Common myeloid progenitor, CD34-positive (primary cell): ENCODE results near the gene IFITM2.

Experiments used
- CTCF ChIA-PET: fragments of 350-600 bp; sonication (Branson Sonifier 250); formaldehyde crosslinking; loops from one replicate; lab custom pipeline; 2021; ENCODE audit warnings: antibody characterized with exemption; lab: Charles Lee
- POLR2A ChIA-PET: fragments of 350-600 bp; sonication (Branson Sonifier 250); formaldehyde crosslinking; loops from one replicate; lab custom pipeline; 2021; ENCODE audit warnings: antibody characterized with exemption; lab: Charles Lee
- DNase-seq, 3 donors: peaks; one replicate each; pipeline versions ENCODE4 v3.0.0 to v3.0.0-alpha.2; 2013
- H3K27ac ChIP-seq, 2 experiments: 1 replicate in 1 of 2; 2 replicates in 1 of 2; pipeline ENCODE4 v1.7.0; 2013; ENCODE audit warnings: inconsistent platforms in 2 of 2, low read length in 2 of 2, mild to moderate bottlenecking in 2 of 2, low read depth in 1 of 2, moderate library complexity in 1 of 2; ENCODE audit not compliant: severe bottlenecking in 2 of 2, insufficient read depth in 1 of 2, poor library complexity in 1 of 2
- H3K27me3 ChIP-seq, 5 experiments: replicated peaks in 2 of 5; 1 replicate in 3 of 5; 2 replicates in 2 of 5; pipeline versions ENCODE4 v1.6.1 to v1.7.0; 2013; ENCODE audit warnings: low read length in 4 of 5, mild to moderate bottlenecking in 2 of 5, moderate library complexity in 2 of 5, inconsistent platforms in 1 of 5; ENCODE audit not compliant: insufficient read depth in 5 of 5, control insufficient read depth in 4 of 5
- H3K36me3 ChIP-seq, 4 experiments: 1 replicate in 2 of 4; 2 replicates in 2 of 4; pipeline versions ENCODE4 v1.6.1 to v1.7.0; 2013; ENCODE audit warnings: low read length in 3 of 4, control low read depth in 1 of 4, mild to moderate bottlenecking in 1 of 4; ENCODE audit not compliant: control insufficient read depth in 4 of 4, insufficient read depth in 4 of 4
- H3K4me1 ChIP-seq, 4 experiments: 1 replicate in 3 of 4; 2 replicates in 1 of 4; pipeline versions ENCODE4 v1.6.1 to v1.7.1; 2013; ENCODE audit warnings: low read length in 3 of 4, mild to moderate bottlenecking in 3 of 4, control low read depth in 1 of 4, inconsistent platforms in 1 of 4, moderate library complexity in 1 of 4; ENCODE audit not compliant: control insufficient read depth in 4 of 4, insufficient read depth in 4 of 4; ENCODE audit errors: control extremely low read depth in 1 of 4
- H3K4me3 ChIP-seq, 7 experiments: 1 replicate in 4 of 7; 2 replicates in 3 of 7; pipeline versions ENCODE4 v1.5.1 to v1.7.0; 2013; ENCODE audit warnings: mild to moderate bottlenecking in 7 of 7, low read length in 6 of 7, moderate library complexity in 6 of 7, inconsistent platforms in 2 of 7, low read depth in 2 of 7, control low read depth in 1 of 7; ENCODE audit not compliant: insufficient read depth in 4 of 7, control insufficient read depth in 1 of 7; ENCODE audit errors: extremely low read depth in 1 of 7
- H3K9me3 ChIP-seq, 5 experiments: 1 replicate in 4 of 5; 2 replicates in 1 of 5; pipeline versions ENCODE4 v1.6.1 to v1.7.1; 2013; ENCODE audit warnings: low read length in 4 of 5, mild to moderate bottlenecking in 2 of 5, inconsistent platforms in 1 of 5, low read depth in 1 of 5, moderate library complexity in 1 of 5; ENCODE audit not compliant: control insufficient read depth in 4 of 5, insufficient read depth in 2 of 5; ENCODE audit errors: control extremely low read depth in 1 of 5
- WGBS: methylation state at CpG from one replicate; pipeline ENCODE4 v1.1.5; 2013; ENCODE audit not compliant: insufficient coverage; 5-methylcytosine and 5-hydroxymethylcytosine counted together

IFITM2 gene

DNA sequence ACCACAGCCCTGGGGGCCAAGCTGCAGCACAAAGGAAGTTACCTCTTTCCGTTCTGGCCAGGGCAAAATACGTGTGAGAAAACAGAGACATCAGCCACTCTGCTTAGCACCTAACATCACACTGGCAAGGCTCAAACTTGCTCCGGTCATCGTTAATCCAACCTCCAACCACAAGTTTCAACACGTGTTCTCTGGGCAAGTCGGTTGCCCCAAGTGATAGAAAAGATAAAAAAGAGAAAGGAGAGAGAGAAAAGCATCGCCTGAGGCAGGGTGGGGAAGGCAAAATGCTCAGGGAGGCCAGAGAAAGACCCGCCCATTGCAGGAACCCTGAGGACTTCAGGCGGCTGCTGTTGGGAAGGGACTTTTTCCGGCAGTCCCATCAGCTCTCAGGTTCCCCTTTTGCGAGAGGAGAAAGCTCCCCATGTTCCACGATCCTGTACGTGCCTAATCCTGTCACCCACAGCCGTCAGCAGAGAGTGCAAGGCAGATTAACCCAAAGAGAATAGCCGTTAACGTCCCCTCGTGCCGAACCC lies 43.2 kb downstream of the IFITM2 start:
- ChIA-PET POLR2A (interaction anchor here (0.7 kb wide), 2 partner anchors 34 to 84 kb away, joined by 4 to 5 read pairs; no protein-coding TSS in a partner anchor), CTCF (interaction anchor here (1.0 to 1.4 kb wide), 2 partner anchors 17 to 100 kb away, joined by 3 to 4 read pairs; no protein-coding TSS in a partner anchor)
- Histone ChIP-seq H3K4me3 (peak overlapping the region in 2 of 7 experiments; percentile 5 to 26), H3K4me1 (peaks cover 4 to 59% (median 31%) of the 10 kb centered on the region in 4 experiments), H3K36me3 (no peaks in the 10 kb centered on the region), H3K27me3 (no peaks in the 10 kb centered on the region), H3K9me3 (no peaks in the 10 kb centered on the region), H3K27ac (no peak overlapping the region)
- peak in 1 of 3 donors; percentile 30 for DNase-seq
- 44% methylated on average over 13 of the region's 18 CpGs for WGBS

DNA sequence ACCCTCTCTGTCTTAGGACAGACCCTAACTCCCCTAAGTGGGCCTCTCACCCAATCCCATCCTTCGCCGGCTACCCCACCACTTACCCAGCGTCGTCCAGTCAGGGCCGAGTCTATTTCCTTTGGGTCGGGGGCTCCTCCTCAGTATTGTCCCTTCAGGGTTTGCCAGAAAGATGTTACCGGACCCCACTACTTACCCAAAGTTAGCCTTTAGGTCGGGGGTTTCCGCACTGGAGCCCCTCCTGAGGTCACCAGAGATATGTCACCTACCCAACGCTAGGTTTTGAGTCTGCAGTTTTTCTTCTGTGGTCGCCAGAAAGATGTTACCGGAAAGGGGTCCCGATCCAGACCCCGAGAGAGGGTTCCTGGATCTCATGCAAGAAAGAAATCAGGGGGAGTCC lies 43.8 kb downstream of the IFITM2 start:
- no peak overlapping the region for H3K27ac ChIP-seq
- H3K4me1 ChIP-seq, result peaks cover 4 to 61% (median 33%) of the 10 kb centered on the region in 4 experiments
- CTCF ChIA-PET, result interaction anchor here (1.0 to 1.4 kb wide), 2 partner anchors 18 to 101 kb away, joined by 3 to 4 read pairs; no protein-coding TSS in a partner anchor
- H3K36me3 ChIP-seq, result no peaks in the 10 kb centered on the region
- no peaks in the 10 kb centered on the region for H3K27me3 ChIP-seq
- 99% methylated on average over 13 of the region's 14 CpGs for WGBS
- H3K9me3 ChIP-seq, result no peaks in the 10 kb centered on the region
- POLR2A ChIA-PET, result no interaction called here
- no peak overlapping the region for H3K4me3 ChIP-seq
- no peak for DNase-seq

DNA sequence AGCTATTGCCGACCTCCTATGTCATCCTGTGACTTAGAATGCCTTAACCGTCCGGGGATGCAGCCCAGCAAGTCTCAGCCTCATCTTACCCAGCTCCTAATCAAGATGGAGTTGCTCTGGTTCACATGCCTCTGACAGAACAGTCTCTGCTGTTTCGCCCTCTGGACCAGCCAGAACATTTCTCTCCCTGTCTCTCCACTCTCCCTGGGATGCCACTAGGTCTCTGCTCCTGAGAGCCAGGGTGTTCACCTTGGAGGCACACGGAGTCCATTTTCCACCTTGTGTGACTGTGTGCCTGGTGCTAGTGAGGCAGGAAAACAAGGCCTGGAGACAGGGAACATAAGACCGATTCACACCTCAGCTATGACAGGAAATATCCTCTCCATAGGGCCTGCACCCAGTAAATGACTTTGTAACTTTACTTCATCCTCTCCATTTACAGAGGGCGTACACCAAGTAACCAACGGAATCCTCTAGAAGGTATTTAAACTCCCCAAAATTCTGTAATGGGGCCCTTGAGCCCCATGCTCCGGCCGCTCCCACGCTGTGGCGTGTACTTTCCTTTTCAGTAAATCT lies 44.9 kb downstream of the IFITM2 start:
- Histone ChIP-seq H3K27me3 (no peaks in the 10 kb centered on the region), H3K27ac (no peak overlapping the region), H3K9me3 (no peaks in the 10 kb centered on the region), H3K4me1 (peaks cover 4 to 61% (median 33%) of the 10 kb centered on the region in 4 experiments), H3K36me3 (no peaks in the 10 kb centered on the region), H3K4me3 (no peak overlapping the region)
- DNase-seq, result no peak
- POLR2A ChIA-PET, result no interaction called here
- CTCF ChIA-PET, result interaction anchor here (0.9 to 4.3 kb wide), 2 partner anchors 46 to 52 kb away, joined by 3 to 30 read pairs; partner anchors contain the start of gene IFITM2
- WGBS, result 62% methylated on average over 12 of the region's 12 CpGs

DNA sequence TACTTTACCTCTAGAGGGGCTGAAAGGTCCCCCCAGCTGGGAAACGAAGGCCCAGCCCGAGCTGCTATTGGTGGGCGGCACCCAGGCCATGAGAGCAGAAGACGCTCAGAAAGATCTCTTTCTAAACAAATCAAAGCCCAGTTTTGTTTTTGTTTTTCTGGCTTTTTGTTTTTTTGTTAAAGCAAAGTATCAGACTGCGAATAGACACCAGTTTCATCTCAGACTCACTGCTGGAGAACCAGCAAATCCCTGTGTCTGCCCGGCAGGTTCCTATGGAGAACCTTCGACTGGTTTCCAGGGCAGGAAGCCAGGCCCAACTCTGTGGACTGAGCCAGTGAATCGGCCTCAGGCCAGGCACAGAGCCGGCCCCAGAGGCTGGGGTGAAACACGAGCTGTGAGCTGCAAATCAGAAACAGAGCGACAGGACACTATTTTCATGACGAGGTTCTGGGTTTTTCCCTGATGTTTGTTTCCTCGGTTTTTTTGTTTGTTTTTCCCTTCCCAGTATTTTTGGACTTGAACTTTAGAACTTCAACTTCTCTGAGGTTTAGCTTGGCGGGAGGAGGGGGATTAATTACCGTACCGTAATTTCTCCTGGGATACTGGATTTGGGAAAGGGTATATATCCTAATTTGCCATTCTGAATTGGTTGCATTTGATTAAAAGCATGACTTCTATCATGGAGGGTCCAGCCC lies 45.7 kb downstream of the IFITM2 start:
- WGBS, result 53% methylated on average over 13 of the region's 16 CpGs
- Histone ChIP-seq H3K9me3 (no peaks in the 10 kb centered on the region), H3K4me1 (peaks cover 4 to 59% (median 33%) of the 10 kb centered on the region in 4 experiments), H3K27ac (no peak overlapping the region), H3K36me3 (no peaks in the 10 kb centered on the region), H3K4me3 (no peak overlapping the region), H3K27me3 (no peaks in the 10 kb centered on the region)
- POLR2A ChIA-PET, result no interaction called here
- CTCF ChIA-PET, result interaction anchor here (0.9 to 4.3 kb wide), 2 partner anchors 47 to 53 kb away, joined by 3 to 30 read pairs; partner anchors contain the start of gene IFITM2
- no peak for DNase-seq

DNA sequence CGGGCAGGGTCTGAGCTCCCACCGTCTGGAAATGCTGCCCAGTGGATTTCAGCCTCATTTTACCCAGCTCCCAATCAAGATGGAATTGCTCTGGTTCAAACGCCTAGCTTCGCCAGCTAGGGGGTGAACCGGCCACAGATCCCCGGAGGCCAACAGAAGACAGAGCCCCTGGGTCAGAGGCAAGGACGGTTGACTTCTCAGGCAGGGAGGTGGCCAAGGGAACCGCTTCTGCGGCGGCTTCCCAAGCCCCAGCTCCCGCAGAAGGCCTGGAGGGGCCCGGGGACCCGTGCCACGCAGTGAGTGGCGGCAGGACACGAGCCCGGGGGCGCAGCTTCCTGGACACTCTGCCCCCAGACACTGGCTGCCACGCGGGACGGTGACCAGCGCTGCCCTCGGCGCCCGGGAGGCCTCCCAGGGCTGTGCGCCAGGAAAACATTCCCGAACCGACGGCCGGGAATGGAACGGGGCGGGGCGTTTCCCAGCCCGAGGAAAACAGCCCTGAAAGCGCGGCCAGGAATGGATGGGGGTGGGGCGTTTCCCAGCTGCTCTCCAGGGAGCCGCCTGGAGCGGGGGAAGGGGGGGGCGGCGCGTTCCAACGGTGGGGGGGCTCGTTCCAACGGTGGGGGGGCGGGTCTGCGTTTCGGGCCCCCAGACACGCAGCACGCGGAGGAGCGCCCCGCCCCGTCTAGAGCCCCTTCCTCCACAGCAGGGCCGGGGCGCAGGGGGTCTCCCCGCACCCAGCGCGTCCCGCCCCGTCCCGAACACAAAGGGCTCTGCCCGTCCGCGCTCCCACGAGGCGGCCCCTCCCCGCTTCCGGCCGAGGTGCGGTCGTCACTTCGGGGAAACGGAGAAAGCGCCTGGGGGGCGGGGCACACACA lies 48.2 kb downstream of the IFITM2 start:
- Histone ChIP-seq H3K27ac (peak overlapping the region; percentile 33 to 86), H3K36me3 (no peaks in the 10 kb centered on the region), H3K9me3 (peaks cover 0 to 8% (median 3%) of the 10 kb centered on the region in 5 experiments), H3K27me3 (no peaks in the 10 kb centered on the region), H3K4me3 (peak overlapping the region in 3 of 7 experiments; percentile 43 to 49 (median 43)), H3K4me1 (peaks cover 4 to 42% (median 24%) of the 10 kb centered on the region in 4 experiments)
- WGBS, result 12% methylated on average over 40 of the region's 76 CpGs
- ChIA-PET CTCF (interaction anchor here (0.8 to 4.3 kb wide), 13 partner anchors 8 to 113 kb away, joined by 3 to 30 read pairs (median 5); partner anchors contain the start of gene IFITM2), POLR2A (interaction anchor here (0.6 to 1.9 kb wide), 7 partner anchors 15 to 51 kb away, joined by 3 to 7 read pairs (median 4); partner anchors contain the start of gene IFITM2)
- DNase-seq, result peak; percentile 87 to 92 (median 92)

DNA sequence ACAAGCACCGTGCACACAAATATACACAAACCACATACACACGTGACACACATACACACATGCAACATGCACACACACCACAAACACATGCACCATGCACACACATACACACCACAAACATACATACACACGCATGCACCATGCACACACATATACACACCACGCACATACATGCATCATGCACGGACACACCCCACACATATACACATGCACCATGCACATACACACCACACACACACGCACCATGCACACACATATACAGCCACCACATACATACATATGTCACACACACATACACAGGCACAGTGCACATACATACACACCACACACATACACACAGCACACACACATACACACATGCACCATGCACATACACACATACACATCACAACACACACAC lies 49.0 kb downstream of the IFITM2 start:
- DNase-seq, result no peak
- peaks cover 4 to 34% (median 19%) of the 10 kb centered on the region in 4 experiments for H3K4me1 ChIP-seq
- POLR2A ChIA-PET, result interaction anchor here (0.6 to 1.9 kb wide), 3 partner anchors 30 to 44 kb away, joined by 3 to 7 read pairs (median 4); no protein-coding TSS in a partner anchor
- CTCF ChIA-PET, result interaction anchor here (1.3 to 4.3 kb wide), 5 partner anchors 15 to 56 kb away, joined by 4 to 30 read pairs (median 5); partner anchors contain the start of gene IFITM2
- no peaks in the 10 kb centered on the region for H3K36me3 ChIP-seq
- 80% methylated on average over 5 of the region's 6 CpGs for WGBS
- no peaks in the 10 kb centered on the region for H3K27me3 ChIP-seq
- H3K4me3 ChIP-seq, result no peak overlapping the region
- no peak overlapping the region for H3K27ac ChIP-seq
- H3K9me3 ChIP-seq, result peaks cover 0 to 14% (median 6%) of the 10 kb centered on the region in 5 experiments
